Fibroblast of pulmonary artery (primary cell): Measurements from ENCODE around the gene COMMD1.

Experiments
- DNase-seq: peaks from one replicate; pipeline ENCODE4 v3.0.0-alpha.2; 2010; ENCODE audit warnings: low read depth
- H3K4me3 ChIP-seq: replicated peaks from 2 replicates; pipeline ENCODE4 v1.5.1; 2011; ENCODE audit warnings: low read depth, mild to moderate bottlenecking, control low read depth, low read length, moderate library complexity
- CTCF ChIP-seq: IDR thresholded peaks from 2 replicates; pipeline ENCODE4 v1.5.1; 2011; ENCODE audit warnings: mild to moderate bottlenecking, control low read depth, low read length, inconsistent platforms; ENCODE audit errors: missing control alignments

Gene COMMD1

GRCh38 chr2:62050456-62051045 lies 145.1 kb downstream of the COMMD1 start:
- TF ChIP-seq CTCF = no peak
- DNase-seq = no peak
- no peak overlapping the region for H3K4me3 ChIP-seq

DNA sequence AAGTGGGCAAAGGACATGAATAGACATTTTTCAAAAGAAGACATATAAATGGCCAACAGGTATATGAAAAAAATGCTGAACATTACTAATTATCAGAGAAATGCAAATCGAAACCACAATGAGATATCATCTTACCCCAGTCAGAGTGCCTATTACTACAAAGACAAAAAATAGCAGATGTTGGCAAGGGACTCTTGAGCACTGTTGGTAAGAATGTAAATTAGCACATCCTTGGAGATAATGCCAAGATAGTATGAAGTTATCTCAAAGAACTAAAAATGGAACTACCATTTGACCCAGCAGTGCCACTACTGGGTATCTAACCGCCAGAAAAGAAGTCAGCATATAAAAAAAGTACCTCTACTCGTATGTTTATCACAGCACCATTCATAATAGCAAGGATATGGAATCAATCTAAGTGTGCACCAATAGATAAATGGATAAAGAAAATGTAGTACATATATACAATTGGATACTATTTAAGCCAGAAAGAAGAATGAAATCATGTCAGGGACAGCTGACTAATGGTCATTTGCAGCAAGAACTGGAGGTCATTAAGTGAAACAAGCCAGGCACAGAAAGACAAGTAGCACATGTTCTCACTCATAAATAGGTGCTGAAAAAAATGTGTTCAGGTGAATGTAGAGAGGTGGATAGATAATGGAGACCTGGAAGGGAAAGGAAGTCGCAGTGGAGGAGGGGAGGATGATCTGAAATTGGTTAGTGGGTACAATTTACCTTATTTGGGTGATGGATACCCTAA lies 148.7 kb downstream of the COMMD1 start:
- H3K4me3 ChIP-seq = no peak overlapping the region
- no peak for TF ChIP-seq CTCF
- DNase-seq = no peak

- TF ChIP-seq CTCF = no peak
- no peak overlapping the region for H3K4me3 ChIP-seq
- no peak for DNase-seq
Observed at GRCh38 chr2:62054916-62055450, 149.5 kb downstream of the COMMD1 start.

GRCh38 chr2:62055724-62056336 lies 150.4 kb downstream of the COMMD1 start:
- no peak for DNase-seq
- H3K4me3 ChIP-seq = no peak overlapping the region
- no peak for TF ChIP-seq CTCF

DNA sequence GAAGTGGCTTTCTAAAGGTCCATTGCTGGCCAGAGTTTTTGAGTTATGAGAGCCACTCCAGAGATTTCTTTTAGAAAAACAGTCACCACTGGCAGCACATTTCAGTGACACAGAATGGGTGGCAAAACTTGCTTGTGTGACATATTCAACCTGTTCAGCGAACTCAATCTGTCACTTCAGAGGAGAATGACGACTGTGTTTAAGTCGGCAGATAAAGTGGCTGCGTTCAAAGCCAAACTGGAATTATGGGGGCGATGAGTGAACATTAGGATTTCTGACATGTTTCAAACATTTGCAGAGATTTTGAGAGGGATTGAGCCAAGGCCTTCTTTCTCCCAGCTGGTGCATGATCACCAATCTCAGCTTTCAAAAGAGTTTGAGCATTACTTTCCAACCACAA lies 150.9 kb downstream of the COMMD1 start:
- no peak for DNase-seq
- H3K4me3 ChIP-seq = no peak overlapping the region
- TF ChIP-seq CTCF = no peak

DNA sequence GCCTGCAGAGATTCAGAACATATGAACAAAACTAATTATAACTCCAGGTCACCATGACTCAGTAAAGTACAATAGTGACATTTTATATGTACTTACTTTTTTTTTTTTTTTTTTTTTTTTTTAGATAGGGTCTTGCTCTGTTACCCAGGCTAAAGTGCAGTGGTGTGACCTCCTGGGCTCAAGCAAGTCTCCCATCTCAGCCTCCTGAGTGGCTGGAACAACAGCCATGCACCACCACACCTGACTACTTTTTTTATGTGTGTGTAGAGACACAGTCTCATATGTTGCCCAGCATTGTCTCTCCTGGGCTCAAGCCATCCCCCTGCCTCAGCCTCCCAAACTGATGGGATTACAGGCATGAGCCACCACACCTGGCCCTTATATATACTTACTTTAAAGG lies 159.8 kb downstream of the COMMD1 start:
- no peak for TF ChIP-seq CTCF
- H3K4me3 ChIP-seq = no peak overlapping the region
- DNase-seq = no peak
